ENCODE results near the gene DNAJC1.
A peak's percentile ranks its signal among the peaks of the same experiment; 100 is the strongest.

DNAJC1 gene

DNA sequence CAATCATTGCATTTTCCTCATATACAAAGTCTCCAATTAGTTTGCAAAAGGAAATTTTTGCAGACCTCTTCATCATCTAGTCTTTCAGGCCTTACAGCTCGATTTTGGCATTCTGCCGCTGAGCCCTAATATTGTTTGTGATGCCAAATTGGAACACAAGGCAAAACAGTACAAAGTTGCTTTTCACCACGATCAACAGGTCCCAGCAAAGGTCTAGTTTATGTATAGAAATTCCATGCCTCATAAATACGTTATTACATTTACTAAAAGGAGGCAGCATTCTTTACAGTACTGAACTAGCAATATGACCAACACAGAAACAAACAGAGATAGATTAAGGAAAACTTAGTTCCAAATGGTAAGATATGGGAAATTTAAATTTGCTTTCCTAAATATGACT is 7.0 kb upstream of the DNAJC1 start:
- DNase-seq (ENCODE audit: low spot score): no peak

DNA sequence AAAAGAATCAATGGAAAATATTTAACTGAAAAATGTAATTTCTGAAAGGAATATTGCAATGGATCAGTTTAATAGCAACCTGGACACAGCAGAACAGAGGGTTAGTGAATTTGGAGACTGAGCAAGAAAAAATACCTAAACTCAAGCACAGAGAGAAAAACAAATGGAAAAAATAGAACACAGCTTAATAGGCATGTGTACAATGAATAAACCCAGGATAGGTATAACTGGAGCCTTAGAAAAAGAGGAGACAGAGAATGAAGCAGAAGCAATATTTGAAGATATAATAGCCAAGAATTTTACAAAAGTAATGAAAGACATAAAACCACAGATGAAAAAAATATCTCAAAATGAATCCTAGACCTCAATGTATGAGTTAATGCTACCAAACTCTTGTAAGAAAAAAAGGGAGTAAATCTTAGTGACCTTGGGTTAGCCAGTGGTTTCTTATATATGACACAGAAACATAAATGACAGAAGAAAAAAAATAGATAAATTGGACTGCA is 2.9 kb upstream of the DNAJC1 start:
- DNase-seq (ENCODE audit: low spot score): no peak

DNA sequence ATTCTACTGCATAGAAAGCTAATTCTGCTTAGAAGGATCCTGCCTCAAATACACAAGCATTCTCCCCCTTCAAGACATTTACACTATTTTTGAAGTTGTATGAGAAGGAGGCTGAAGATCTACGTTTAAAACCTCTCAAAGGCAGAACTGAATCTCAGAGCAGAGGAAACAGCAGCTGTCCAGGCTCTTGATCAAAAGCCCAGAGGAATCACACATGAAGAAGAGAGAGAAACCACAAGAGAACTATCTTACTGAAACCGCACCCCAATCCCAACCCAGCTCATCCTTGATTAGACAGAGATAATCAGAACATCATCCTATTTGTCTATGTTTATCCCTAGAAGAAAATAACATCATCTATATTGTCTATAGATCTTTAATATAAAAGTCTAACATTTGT is 2.2 kb upstream of the DNAJC1 start:
- DNase-seq (ENCODE audit: low spot score): no peak

DNA sequence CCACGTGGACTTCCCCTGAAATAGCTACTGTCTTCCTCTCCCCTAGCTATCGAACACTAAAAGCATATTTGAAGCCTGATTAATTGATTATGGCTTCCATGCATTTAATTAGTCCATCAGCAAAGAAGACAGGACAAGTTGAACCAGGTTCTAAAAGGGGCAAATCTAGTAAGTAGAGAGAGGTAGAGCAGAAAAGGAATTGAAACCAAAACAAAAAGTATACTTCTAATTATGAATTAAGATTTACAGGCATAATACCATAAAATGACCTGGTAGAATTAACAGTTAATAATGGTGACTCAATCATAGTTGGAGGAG is 393 bp upstream of the DNAJC1 start:
- DNase-seq (ENCODE audit: low spot score): no peak

DNA sequence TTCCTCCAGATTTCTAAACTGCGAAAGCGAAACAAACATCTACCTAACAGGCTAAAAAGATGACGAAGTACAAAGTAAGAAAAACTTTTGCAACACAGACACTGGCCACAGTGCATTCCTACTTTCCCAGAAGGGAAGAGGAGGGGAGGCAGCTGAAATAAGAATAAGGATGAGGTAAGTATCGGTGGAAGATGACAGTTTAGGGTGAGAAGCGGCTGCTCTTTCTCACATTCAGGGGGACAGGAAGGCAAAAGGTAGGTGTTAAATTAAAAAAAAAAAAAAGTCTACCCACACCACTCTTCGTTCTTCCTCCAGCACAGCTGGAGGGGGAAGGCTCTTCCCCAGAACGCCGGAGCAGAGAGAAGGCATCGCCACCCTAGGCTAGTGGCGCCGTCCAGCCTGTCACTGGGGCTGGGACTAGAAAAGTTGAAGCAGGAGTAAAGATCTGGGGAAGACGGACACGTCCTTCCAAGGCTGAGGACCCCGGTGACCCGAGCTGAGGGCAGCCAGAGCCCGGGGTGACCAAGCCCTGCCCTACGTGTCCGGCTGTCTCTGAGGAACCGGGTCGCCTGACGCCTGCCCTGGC is 846 bp downstream of the DNAJC1 start:
- peak; percentile 66 for DNase-seq (ENCODE audit: low spot score)

DNA sequence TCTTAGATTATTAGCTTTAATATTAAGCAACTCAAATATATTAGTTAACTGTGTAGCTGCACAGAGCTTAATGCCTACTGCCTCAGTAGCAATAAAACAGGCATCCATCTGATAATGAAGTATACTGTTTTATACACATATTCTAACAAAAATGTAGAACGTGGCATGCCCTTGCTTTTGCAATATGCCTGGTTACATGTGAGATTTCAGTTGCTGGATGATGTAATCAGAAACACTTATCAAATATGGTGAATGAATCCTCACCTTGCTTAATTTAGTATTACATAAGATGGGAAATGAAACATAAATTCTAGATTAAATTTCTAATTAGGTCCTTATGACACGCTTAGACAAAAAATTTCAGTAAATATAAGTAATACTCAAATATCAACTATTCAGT is 8.0 kb downstream of the DNAJC1 start:
- DNase-seq (ENCODE audit: low spot score): no peak

DNA sequence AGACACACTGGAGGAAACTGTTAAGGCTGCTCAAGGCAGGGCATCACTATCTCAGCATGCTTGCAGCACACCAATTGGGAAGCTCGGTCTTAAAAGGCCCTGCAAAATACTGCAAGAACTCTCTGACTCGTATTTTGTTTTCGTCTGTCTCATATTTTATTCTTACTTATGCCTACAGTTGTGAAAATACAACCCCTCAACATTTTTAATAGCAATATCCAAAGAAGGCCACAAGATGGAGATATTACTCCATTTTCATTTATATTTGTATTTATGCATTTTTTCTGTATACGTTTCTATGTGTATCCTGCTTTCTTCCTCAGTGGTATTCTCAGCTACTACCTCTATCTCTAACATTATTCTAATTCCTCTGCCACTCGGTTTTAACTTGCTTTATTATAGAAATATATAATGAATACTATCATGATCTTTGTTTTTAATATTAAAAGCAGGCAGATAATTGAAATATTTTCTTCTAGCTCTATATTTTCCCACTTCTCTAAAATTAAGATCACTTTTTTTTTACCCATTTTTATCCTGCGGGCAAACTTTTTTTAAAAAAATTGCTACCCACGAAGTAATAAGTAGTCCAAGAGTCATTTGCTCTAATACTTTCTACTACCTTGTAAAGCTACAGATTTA is 10.0 kb downstream of the DNAJC1 start:
- DNase-seq (ENCODE audit: low spot score): peak; percentile 49

DNA sequence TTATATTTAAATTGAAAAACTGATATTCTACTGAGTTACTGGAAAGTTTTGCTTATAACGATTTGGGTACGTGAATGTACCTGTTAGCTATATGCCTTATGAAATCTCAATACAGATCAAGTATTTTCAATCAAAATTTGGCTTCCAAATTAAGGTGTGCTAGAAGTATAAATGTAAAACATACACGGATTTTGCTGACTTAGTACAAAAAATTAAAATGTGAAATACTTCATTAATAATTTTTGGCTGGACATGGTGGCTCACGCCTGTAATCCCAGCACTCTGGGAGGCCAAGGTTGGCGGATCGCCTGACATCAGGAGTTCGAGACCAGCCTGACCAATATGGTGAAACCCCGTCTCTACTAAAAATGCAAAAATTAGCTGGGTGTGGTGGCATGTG is 11.7 kb downstream of the DNAJC1 start:
- no peak for DNase-seq (ENCODE audit: low spot score)

DNA sequence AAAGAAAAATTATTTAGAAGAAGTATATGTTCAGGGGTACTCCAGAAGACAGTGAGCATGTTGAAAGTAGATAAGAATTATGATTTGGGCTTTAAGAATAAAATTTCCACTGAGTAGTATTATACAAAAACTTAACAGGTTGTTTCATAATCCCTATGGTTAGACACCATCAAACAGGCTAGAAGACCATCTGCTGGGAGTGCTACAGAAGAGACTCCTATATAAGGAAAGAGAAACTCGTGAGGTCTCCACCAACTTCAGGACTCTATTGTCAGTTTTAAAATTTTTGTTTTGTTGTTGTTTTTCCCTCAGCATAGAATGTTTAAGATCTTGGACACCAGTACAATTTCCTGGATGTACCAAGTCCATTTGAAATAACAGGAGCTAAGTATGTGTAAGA is 13.1 kb downstream of the DNAJC1 start:
- no peak for DNase-seq (ENCODE audit: low spot score)

DNA sequence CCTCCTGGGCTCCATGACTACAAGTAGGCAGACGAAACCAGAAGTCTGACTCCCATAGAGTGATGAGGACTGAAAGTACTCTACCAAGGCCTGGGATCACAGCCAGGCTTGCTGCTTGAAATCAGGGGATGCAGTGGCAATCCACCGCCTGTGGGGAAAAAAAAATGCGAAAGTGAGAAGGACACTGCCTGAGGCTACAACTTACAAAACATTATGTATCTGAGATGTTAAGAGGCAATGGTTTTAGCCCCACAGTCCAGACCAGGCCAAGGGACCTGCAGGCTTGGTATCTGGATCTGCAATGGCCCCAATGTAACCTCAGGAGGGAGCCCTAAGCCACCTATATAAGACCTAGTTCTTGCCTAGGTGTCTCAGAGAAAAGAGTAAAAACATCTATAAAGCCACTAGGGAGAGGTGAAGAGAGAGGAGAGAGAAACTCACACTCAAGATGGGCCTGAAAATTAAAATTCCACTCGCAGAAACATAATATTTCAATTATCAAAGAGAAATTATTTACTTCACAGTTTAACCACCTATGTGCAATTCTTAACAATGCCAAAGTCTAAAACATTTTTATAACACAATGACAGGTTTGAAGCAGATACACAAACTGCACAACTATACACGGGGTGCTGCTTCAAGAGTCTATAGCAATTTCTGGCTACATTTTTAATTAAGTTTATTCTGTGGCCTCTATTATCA is 13.9 kb downstream of the DNAJC1 start:
- peak; percentile 62 for DNase-seq (ENCODE audit: low spot score)

DNA sequence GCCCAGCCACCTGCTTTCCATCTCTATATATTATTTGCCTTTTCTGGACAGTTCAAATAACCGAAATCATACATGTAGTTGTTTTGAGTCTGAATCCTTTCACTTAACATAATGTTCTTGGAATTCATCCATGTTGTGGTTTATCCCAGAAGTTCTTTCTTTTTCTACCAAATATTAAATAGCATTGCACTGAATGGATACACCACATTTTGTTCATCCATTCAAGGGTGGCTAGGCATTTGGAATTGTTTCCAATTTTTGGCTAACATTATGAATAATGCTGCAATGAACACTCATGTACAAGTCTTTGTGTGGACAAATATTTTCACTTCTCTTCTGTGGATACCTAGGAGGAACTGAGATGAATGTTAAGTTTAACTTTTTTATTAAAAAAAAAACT is 18.0 kb downstream of the DNAJC1 start:
- no peak for DNase-seq (ENCODE audit: low spot score)

DNA sequence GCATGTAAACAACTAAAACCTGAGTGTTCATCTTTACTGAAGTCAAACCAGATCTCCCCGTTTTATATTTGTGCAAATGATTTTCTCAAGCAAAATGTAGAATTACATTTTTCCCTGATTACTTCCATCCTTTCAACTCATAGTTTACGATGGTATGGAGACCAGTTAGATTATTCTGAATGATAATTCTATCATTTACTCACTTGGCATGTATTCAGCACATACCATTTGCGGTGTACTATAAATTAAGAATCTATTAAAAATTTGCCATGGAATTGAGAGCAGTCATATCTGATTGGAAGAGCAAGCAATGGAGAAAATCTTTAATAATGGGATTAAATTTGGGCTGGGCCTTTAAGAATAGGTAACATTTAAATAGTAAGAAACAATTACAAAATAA is 22.4 kb downstream of the DNAJC1 start:
- DNase-seq (ENCODE audit: low spot score): no peak

DNA sequence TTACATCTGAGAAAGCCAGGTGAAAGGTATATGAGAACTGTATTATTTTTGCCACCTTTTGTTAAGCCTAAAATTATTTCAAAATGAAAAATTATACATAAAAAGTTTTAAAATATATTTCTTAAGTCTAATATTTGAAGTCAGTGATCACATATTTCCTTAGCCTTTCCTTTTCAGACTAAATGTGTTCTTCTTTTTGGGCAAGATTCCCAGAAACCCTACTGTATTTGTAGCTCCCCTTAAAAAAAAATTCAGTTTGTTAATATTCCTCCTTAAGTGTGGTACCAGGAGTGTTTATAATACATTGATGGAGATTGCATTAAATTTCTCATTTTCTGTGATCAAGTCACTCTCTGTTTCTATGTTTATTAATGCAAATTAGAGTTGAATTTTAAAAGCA is 22.8 kb downstream of the DNAJC1 start:
- no peak for DNase-seq (ENCODE audit: low spot score)

DNA sequence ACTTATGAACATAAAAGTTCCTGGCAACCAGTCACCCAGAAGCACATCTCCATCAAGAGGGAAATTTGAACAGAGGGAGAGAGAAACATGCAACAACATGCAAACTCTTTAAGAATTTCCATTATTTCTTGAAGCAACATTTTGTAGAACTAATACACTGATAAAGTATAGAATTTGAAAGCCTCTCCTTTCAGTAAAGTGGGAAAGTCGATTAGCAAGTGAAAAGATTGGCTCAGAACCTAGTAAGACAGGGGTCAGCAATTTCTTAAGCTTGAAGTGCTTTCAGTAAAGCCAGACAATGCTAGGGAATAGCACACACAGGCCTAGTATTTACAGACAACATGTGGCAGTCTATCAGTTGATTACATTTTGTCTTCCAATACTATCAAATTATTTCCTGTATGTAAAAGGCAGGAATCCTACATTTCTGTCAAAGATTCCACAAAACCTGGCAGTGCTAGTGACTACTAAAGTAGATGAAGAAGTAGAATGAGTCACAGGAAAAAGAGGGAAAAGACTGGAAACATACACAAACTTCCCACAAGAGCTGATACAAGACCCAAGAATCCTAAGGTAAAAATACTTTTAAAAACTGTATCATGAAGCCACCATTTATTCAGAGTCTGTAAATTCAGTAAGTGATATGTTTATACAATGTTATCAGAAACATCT is 25.2 kb downstream of the DNAJC1 start:
- peak; percentile 30 for DNase-seq (ENCODE audit: low spot score)

DNA sequence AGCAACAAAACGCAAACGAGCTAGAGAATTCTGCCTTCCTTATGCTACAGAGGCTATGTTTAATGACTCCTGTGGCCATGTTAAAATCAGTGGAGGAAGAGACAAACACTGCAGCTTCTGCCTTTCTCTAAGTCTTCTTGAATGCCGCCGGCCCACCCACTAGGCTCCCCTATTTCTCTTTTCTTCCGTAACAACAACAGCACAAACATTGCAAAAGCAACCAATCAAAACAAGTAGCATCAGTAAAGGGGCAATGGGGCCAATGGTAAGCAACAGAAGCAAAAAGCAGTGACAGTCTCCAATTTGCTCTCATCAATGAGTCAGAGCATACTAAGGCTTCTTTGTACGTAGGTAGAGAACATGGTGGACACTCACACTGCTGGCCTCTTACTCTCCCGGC is 26.8 kb downstream of the DNAJC1 start:
- DNase-seq (ENCODE audit: low spot score): no peak

DNA sequence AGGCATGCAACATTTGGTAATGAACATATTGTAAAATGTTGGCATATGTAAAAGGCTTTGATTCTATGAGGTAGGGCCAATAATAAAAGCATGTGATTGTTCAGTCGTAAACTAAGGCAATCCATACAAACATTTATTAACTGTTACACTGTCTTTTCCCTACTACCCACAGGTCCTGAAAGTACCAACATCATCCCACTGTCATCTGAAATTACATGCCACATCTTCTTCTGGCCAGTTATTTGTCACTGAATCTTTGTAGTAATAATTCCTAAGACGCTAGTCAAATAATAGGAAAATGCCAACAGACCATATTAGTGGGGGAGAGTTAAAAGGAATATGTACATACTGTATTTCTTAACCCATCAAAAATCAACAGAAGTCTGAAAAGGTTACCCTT is 27.2 kb downstream of the DNAJC1 start:
- no peak for DNase-seq (ENCODE audit: low spot score)

DNA sequence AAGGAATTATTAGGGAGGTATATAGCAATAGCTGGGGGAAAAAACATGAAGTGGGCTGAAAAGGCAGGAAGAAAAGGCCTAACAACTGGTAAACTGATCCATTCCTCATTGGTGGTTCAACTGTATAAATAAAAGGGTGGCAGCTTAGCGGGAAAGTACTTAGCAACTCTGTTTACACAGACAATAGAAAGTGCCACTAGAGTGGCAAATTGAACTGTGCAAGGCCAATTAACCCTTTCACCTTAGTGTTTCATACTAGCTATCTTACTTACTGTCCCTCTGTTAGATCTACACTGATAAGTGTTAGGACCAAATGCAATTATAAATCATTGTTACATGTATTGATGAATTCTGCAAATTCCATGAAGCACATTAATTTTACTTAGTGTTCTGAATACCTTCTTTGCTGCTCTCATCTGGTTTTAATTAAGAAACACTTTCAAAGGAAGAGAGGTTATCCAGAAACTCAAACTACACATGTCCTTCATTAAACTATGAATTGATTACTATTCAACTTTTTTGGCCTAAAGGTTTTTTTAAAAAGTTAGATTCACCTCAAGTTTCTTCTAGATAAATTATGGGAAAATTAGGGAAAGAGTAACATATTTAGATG is 28.0 kb downstream of the DNAJC1 start:
- no peak for DNase-seq (ENCODE audit: low spot score)

DNA sequence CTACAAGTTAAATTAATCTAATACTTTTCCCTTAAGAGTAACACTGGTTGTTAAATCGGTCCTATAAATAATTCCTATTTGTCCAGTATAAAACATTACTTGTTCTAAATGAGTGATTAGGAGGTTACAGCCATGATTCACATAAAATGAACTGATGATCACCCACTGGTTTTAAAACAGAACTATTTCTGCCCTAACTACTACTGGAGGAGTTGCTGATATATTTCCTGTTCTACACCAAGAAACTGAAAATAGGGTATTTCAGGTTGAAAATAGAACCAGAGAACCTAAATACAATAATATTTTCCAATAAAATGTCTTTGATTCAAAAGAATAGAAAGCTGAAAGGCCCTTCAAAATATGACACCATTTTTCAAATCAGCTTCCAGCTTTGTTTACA is 30.9 kb downstream of the DNAJC1 start:
- DNase-seq (ENCODE audit: low spot score): peak; percentile 6

DNA sequence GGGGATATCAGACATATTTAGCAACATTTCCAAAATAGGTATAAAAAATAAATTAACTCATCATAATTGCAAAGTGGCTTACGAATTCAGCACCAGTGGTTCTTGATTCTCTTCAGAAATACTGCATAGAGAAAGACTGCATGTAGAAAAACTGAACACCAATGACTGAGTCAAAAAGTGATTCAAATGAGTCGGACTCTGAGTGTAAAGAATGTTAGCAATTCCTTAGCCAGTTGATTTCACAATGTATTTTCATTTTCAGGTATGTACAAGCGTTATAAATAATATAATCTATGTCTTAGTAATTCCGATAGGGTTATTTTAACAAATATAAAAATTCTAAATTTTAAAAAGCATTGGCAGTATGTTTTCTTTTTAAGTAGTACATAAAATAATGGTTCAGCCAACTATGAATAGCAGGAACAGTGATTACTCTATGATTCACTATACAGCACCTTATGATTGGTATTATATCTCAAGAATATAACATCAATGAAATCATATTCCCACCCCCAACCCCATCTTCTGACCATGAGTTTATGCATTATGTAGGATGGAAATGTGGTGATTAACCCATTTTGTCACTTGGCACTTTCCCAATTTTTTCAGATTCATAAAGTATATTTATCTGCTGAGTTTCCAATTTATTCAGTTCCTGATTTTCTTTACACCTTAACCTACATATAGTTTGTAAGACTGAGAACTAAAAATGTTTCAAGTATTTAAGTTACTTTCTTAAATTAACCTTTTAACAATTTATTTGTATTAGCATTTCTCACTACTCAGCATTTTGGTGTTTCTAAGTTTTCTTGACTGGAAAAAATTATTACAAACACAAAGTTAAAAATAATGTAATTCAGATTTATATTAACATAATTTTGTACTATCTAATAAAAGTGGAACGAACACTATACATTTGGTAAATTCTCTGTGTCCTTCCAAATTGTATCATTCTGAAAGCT is 33.9 kb downstream of the DNAJC1 start:
- DNase-seq (ENCODE audit: low spot score): peak; percentile 23

DNA sequence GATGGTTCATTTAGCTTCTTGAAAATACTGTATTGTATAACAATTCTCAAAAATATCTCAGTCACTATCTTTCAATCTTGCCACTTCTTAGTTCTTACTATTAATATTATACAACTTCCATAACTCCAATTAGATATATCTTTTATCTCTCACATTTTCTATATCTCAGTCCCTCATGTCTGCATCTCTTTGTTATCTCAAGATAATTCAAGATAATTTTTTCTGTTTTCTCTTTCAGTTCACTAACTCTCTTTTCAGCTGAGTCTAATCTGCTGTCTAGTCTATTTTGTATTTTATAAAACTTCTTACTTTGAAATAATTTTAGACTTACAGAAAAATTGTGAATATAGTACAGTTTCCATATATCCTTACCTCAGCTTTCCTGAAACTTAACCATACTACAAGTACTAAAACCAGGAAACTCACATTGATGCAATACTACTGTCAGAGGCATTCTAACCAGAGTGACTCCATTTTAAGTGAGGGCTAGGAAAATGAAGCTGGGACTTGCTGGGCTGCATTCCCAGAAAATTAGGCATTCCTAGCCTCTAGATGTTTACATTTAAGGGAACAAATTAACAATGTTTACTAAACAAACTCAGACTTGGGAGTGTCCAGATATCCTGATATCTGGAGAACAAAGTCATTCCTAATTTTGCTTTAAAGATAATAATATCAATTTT is 38.4 kb downstream of the DNAJC1 start:
- no peak for DNase-seq (ENCODE audit: low spot score)

DNA sequence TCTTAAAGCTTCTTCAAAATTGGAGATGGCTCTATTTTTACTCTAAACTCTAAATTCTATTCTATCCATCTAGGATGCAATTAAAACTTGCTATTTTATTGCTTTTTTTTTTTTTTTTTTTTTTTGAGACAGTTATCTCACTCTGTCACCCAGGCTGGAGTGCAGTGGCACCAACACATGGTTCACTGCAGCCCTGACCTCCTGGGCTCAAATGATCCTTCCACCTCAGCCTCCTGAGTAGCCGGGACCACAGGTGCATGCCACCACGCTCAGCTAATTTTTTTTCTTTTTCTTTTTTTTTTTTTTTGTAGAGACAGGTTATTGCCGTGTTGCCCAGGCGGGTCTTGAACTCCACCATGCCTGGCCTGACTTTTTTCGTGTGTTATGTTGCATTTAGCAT is 41.2 kb downstream of the DNAJC1 start:
- no peak for DNase-seq (ENCODE audit: low spot score)
